ENCODE results near the gene TMCO4.
"Not testable (repeated sequence)": the region's sequence is repeated elsewhere in the genome, so short reads cannot be mapped to it uniquely, and the experiment has no call there.

Gene TMCO4

GRCh38 chr1:19655718-19656080 lies 144.0 kb downstream of the TMCO4 start:
- DNase-seq (ENCODE audit: low read depth): no peak

GRCh38 chr1:19654886-19655717 lies 144.6 kb downstream of the TMCO4 start:
- DNase-seq (ENCODE audit: low read depth): no peak

DNA sequence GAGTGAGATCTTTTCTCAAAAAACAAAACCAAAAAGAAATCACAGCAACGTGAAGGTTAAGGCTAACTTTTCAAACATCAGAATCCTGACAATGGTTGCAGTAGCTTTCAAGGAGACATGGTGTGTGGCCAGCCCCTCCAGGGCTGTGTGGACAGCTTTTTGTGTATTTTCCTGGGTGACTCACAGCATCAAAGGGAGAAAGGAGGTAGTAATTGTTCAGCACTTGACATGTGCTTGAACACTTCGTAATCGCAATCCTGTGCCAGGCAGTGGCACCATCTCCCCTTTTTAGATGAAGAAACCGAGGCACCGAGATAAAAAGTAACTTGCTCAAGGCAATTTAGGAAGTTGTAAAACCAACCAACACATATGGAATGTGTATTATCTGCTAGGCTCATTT lies 145.3 kb downstream of the TMCO4 start:
- no peak for DNase-seq (ENCODE audit: low read depth)

- no peak for DNase-seq (ENCODE audit: low read depth)
Measured at GRCh38 chr1:19651141-19651737, 148.5 kb downstream of the TMCO4 start.

GRCh38 chr1:19650416-19651140 lies 149.1 kb downstream of the TMCO4 start:
- no peak for DNase-seq (ENCODE audit: low read depth)

GRCh38 chr1:19648689-19649088 lies 151.0 kb downstream of the TMCO4 start:
- no peak for DNase-seq (ENCODE audit: low read depth)

- DNase-seq (ENCODE audit: low read depth): no peak
Measured at GRCh38 chr1:19648239-19648638, 151.5 kb downstream of the TMCO4 start.

DNA sequence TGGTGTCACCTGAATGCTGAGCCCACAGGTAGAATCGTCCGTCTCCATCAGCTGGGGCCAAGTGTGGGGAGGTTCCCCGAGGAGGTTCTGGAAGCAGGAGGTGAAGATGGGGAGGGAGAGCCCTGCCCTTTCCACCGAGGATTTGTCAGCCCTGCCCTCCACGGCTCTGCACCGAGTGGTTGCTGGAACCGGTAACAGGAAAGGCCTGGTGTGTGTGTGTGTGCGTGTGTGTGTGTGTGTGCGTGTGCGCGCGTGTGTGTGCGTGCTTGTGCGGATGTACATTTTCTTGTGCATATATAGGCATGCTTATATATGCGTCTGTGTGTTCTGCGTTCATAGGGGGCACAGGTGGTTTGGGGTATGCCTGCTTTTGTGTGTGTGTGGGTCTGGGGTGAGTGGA lies 152.1 kb downstream of the TMCO4 start:
- DNase-seq (ENCODE audit: low read depth): no peak

DNA sequence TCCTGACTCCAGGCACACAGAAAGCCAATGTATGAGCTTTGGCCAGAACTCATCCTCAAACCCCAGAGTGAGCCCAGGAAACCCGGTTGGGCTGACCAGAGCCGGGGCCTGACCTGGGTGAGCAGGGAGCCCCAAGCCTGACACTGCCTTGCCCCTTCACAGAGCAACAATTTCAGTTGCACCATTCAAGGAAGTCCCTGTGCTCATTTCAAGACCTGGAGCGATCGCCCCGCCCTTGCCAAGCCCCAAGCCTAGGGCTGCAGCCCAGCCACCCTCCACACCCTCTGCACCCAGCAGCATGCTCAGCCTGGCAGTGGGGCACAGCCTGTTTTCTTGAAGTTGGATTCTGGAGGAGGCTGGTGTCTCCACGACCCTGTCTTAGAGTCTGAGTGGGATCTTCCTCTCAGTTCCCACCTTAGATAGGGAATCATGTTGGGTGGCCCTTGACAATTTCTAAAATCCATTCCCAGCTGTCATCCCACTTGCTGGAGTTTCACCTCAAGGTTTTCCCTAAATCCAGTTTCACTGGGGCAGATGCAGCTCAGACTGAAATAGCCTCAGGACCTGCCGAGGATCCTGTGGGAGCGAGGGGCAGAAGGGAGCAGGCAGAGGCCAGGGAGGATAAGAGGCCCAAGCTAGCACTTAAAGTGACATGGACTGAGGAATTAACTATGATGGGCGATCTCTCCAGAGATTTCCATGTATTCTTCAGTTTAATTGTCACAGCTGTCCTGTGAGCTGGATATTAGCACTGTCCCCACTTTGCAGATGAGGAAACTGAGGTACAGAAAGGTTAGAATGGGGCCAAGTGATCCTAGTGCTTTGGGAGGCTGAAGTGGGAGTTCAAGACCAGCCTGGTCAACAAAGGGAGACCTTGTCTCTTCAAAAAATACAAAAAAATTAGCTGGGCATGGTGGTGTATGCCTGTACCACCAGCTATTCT lies 153.1 kb downstream of the TMCO4 start:
- DNase-seq (ENCODE audit: low read depth): no peak

DNA sequence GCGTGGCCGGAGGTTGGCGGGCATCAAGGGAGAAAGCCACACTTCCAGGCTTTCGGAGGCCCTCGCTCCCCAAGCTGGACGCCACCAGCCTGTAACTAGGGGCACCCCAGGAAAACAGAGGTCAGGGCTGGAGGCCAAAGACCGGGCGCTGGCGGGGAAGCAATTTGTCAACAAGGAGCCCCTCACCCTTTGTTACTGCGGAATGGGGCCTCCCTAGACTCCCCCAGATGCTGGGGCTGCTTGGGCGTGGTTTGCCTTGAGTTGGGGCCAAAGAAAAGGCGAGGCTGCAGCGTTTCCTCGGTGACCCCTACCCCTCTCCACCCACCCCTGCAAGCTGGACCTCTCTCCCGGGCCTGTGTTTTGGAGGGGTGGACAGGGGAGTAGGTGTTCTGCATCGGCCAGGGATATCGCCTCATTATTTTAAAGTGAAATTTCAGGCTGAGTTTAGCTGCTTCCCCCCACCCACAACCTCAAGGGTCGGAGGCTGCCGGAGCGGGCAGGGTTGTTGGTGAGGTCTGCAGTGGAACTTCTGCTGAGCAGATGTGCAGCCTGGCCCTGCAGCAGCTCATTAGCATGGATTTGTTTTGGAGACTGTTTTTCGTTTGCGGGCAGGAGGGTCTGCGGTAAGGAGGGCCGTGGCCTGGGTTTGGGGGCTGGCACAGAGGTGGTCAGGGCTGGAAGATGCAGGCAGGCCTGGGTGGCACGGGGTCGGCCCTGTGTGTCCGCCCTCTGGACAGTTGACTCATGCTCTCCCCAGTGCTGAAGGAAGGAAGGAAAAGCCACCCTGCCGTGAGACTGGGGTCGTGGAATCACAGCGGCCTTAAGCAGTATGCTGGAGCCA lies 154.1 kb downstream of the TMCO4 start:
- DNase-seq (ENCODE audit: low read depth): no peak

- DNase-seq (ENCODE audit: low read depth): no peak
Measured at GRCh38 chr1:19644681-19645410, 154.9 kb downstream of the TMCO4 start.

- DNase-seq (ENCODE audit: low read depth): no peak
Measured at GRCh38 chr1:19644395-19644680, 155.4 kb downstream of the TMCO4 start.

- peak; percentile 39 for DNase-seq (ENCODE audit: low read depth)
Measured at GRCh38 chr1:19643602-19644394, 155.9 kb downstream of the TMCO4 start, which contains the start of gene NBL1. Gene NBL1 (plus strand): TSS chr1:19644311. CDS start chr1:19655031, 10,720 bp downstream.

- no peak for DNase-seq (ENCODE audit: low read depth)
Measured at GRCh38 chr1:19643121-19643520, 156.6 kb downstream of the TMCO4 start.

DNA sequence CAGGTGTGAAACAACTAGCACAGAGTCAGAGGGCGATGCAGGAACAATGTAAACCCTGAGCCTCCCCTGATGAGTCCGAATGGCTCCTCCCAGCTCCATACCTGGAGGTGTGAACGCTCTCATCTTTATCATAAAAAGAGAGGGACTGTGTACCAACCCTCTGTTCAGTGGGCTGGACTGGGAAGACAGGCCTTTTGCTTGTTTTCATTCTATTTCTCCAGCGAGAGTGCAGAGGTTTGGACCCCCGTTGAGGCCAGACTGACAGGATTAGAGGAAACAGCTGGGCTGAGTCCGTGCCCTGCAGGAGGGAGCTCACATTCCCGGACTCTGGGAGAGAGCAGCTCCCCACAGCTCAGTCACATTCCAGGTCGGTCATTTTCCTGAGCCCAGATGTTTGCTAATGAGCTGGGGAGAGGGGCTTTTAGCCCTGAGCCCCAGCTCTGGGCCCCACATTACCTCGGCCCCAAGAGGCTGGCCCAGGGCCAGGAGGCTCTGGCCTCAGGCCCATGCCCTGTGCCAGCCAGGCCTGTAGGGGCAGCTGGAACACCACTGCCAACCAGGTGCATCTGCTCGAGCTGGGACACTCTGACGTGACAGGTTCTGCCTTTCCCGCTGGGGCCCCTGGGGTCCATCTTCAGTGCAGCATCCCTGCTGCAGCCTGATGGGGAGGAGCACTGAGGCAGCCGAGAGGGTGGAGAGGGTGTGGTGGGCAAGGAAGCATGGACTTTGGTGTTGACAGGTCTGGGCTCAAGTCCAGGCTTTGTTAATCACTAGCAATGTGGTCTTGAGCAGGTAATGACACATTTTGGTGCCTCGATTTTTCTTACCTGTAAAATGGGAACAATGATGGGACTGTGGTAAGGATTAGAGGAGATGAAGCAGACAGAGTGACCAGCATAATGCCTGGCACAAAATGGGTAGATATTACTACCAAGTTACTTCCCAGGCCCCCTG lies 159.1 kb downstream of the TMCO4 start:
- DNase-seq (ENCODE audit: low read depth): no peak

- no peak for DNase-seq (ENCODE audit: low read depth)
Measured at GRCh38 chr1:19639999-19640362, 159.7 kb downstream of the TMCO4 start.

DNA sequence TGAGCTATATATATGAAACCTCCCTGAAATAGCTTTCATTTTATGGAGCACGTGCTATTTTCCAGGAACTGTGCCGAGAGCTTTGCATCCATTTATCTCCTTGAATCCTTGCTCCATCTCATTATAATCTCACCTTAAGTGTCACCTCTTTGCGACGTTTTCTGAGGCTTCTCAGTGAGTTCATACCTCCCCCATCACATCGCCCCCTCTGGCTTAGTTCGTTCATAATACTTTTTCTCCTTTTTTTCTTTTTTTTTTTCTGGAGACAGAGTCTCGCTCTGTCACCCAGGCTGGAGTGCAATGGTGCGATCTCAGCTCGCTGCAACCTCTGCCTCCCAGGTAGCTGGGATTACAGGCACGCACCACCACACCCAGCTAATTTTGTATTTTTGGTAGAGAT lies 160.5 kb downstream of the TMCO4 start:
- DNase-seq (ENCODE audit: low read depth): not testable (repeated sequence)

GRCh38 chr1:19637606-19638005 lies 162.1 kb downstream of the TMCO4 start:
- DNase-seq (ENCODE audit: low read depth): no peak

- not testable (repeated sequence) for DNase-seq (ENCODE audit: low read depth)
Measured at GRCh38 chr1:19636749-19637148, 163.0 kb downstream of the TMCO4 start.
